Nephron progenitor cell (in vitro differentiated cells): ENCODE results near the gene PLEK2.
A peak's percentile ranks its signal among the peaks of the same experiment; 100 is the strongest.

Source experiments
- DNase-seq: peaks from one replicate; pipeline ENCODE4 v3.0.0; 2021
- H3K27ac Mint-ChIP-seq: 2 replicates; pipeline ENCODE4 v1.8.0; 2021; ENCODE audit warnings: mild to moderate bottlenecking, moderate library complexity, mixed read lengths
- H3K27me3 Mint-ChIP-seq: 2 replicates; pipeline ENCODE4 v1.8.0; 2021; ENCODE audit warnings: mild to moderate bottlenecking, low read depth, mixed read lengths; ENCODE audit not compliant: poor library complexity
- H3K36me3 Mint-ChIP-seq: 2 replicates; pipeline ENCODE4 v1.8.0; 2021; ENCODE audit warnings: low read depth, mixed read lengths
- H3K4me1 Mint-ChIP-seq: 2 replicates; pipeline ENCODE4 v1.8.0; 2021; ENCODE audit warnings: mixed read lengths
- H3K4me3 Mint-ChIP-seq: 2 replicates; pipeline ENCODE4 v1.8.0; 2021; ENCODE audit warnings: mild to moderate bottlenecking, moderate library complexity, mixed read lengths
- H3K9me3 Mint-ChIP-seq: 2 replicates; pipeline ENCODE4 v1.8.0; 2021; ENCODE audit warnings: mild to moderate bottlenecking, moderate library complexity, mixed read lengths
- TF ChIP-seq, protein P1 (sequence below): fragments of 200-600 bp; sonication (generic); IDR thresholded peaks from 2 replicates; pipeline ENCODE4 v1.5.0; 2021; ENCODE audit warnings: antibody characterized with exemption

The PLEK2 gene

DNA sequence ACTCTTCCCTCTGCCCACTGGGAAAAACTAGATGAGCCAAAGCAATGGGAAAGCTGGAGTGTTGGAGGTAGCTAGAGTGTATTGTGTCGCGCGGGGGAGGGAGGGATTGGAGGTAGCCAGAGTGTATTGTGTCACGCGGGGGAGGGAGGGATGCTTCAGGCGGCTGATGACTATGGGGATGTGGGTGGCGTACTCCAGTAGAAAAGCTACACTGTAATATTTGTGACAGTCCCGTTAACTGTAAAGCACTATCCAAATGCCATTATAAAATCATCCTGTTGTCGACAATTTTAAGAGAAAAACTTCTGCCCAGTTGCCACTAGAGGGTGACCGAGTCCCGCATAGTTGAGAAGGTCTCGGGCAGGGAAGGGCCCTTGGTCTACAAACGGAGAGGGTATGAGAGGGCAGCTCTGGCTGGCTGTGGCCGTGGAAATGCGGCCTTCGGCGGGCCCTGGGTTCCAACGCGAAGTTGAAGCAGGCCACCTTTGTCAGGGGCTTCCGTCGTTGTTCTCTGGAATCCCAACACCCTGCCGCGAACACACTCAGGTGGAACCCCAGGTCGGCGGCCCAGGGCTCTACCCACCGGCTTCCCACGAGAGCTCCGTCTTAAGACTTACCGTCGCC is 15.1 kb upstream of the PLEK2 start:
- peaks cover 39% of the 10 kb centered on the region for H3K4me1 Mint-ChIP-seq

DNA sequence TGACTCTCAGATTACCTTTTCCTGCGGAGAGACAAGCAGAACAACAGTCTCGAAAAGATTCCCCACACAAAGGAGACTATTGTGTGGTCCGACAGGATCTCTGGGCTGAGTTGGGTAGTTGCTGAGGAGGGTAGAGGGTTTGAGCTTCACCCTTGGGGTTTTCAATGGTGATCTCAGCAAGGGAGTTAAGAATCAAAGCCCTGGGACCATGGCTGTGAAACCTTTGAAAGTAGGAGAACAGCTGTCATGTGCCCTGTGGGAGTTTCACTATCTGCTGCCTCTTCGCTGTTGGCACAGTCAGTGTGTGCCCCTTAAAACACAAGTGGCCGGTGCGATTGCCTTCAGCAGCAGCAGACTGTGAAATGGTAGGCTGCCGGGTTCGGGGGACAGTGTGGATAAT is 14.2 kb upstream of the PLEK2 start:
- peaks cover 20% of the 10 kb centered on the region for H3K27me3 Mint-ChIP-seq

More for the DNA sequence above, 15.1 kb upstream of the PLEK2 start:
- DNase-seq = peak; percentile 74
- no peaks in the 10 kb centered on the region for H3K9me3 Mint-ChIP-seq
- H3K36me3 Mint-ChIP-seq = no peaks in the 10 kb centered on the region
- TF ChIP-seq, protein P1, sequence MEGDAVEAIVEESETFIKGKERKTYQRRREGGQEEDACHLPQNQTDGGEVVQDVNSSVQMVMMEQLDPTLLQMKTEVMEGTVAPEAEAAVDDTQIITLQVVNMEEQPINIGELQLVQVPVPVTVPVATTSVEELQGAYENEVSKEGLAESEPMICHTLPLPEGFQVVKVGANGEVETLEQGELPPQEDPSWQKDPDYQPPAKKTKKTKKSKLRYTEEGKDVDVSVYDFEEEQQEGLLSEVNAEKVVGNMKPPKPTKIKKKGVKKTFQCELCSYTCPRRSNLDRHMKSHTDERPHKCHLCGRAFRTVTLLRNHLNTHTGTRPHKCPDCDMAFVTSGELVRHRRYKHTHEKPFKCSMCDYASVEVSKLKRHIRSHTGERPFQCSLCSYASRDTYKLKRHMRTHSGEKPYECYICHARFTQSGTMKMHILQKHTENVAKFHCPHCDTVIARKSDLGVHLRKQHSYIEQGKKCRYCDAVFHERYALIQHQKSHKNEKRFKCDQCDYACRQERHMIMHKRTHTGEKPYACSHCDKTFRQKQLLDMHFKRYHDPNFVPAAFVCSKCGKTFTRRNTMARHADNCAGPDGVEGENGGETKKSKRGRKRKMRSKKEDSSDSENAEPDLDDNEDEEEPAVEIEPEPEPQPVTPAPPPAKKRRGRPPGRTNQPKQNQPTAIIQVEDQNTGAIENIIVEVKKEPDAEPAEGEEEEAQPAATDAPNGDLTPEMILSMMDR = peak; percentile 71
- no peak overlapping the region for H3K27ac Mint-ChIP-seq
- no peak overlapping the region for H3K4me3 Mint-ChIP-seq
- peaks cover 20% of the 10 kb centered on the region for H3K27me3 Mint-ChIP-seq

DNA sequence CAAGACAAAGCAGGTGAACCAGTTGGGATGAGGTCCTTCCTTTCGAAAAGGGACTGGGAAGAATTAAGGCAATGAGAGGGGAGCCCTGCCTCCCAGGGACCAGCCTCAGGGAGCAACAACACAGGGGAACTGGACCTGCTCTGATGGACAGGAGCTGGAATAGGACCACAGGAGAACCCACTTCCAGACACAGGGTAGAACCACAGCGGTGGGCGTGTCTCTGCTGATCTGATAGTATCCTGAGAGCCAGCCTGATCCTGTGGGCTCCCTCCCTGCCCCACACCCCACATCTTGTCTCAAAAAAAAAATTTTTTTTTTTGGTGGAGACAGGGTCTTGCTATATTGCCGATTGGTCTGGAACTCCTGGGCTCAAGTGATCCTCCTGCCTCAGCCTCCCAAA is 13.6 kb upstream of the PLEK2 start:
- Mint-ChIP-seq H3K9me3 (no peaks in the 10 kb centered on the region), H3K4me1 (peaks cover 25% of the 10 kb centered on the region), H3K4me3 (no peak overlapping the region), H3K27me3 (peaks cover 20% of the 10 kb centered on the region), H3K27ac (no peak overlapping the region), H3K36me3 (no peaks in the 10 kb centered on the region)
- TF ChIP-seq, protein P1 = no peak
- DNase-seq = no peak

More for the DNA sequence above, 14.2 kb upstream of the PLEK2 start:
- DNase-seq = no peak
- H3K4me1 Mint-ChIP-seq = peaks cover 30% of the 10 kb centered on the region
- peak overlapping the region; percentile 57 for H3K27ac Mint-ChIP-seq
- TF ChIP-seq, protein P1 = no peak
- no peaks in the 10 kb centered on the region for H3K36me3 Mint-ChIP-seq
- H3K4me3 Mint-ChIP-seq = no peak overlapping the region
- H3K9me3 Mint-ChIP-seq = no peaks in the 10 kb centered on the region

DNA sequence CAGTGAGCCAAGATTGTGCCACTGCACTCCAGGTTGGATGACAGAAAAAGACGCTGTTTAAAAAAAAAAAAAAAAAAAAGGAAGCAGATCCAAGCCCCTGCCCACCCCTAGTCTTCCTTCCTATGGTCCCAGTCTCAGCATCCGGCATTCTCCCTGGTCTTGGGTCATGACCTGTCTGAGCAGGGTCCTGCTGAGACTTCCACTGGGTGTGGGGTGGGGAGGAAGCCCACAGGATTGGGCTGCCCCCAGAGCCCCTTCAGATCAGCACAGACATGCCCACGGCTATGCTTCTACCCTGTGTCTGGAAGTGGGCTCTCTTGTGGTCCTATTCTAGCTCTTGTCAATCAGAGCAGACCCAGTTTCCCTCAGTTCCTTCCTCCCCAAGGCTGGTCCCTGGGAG is 12.6 kb upstream of the PLEK2 start:
- peaks cover 15% of the 10 kb centered on the region for H3K4me1 Mint-ChIP-seq
- H3K27me3 Mint-ChIP-seq = peaks cover 20% of the 10 kb centered on the region
- no peak for DNase-seq
- no peaks in the 10 kb centered on the region for H3K36me3 Mint-ChIP-seq
- no peak overlapping the region for H3K27ac Mint-ChIP-seq
- no peaks in the 10 kb centered on the region for H3K9me3 Mint-ChIP-seq
- TF ChIP-seq, protein P1 = no peak
- no peak overlapping the region for H3K4me3 Mint-ChIP-seq

GRCh38 chr14:67423424-67423823 is 11.5 kb upstream of the PLEK2 start:
- TF ChIP-seq, protein P1 = no peak
- Mint-ChIP-seq H3K4me3 (no peak overlapping the region), H3K27ac (no peak overlapping the region), H3K27me3 (peaks cover 17% of the 10 kb centered on the region), H3K9me3 (no peaks in the 10 kb centered on the region), H3K4me1 (peaks cover 14% of the 10 kb centered on the region), H3K36me3 (no peaks in the 10 kb centered on the region)
- no peak for DNase-seq
